HG02610 (cell line): ENCODE data around the gene CBX5.
A peak's percentile ranks its signal among the peaks of the same experiment; 100 is the strongest.
"Not testable (repeated sequence)": the region's sequence is repeated elsewhere in the genome, so short reads cannot be mapped to it uniquely, and the experiment has no call there.

ENCODE experiments used
- ATAC-seq: cut with Tn5 transposase; IDR thresholded peaks from one replicate; pipeline ENCODE4 v1.9.1; 2021; ENCODE audit warnings: mild to moderate bottlenecking, moderate library complexity; ENCODE audit not compliant: unreplicated experiment

CBX5 gene

DNA sequence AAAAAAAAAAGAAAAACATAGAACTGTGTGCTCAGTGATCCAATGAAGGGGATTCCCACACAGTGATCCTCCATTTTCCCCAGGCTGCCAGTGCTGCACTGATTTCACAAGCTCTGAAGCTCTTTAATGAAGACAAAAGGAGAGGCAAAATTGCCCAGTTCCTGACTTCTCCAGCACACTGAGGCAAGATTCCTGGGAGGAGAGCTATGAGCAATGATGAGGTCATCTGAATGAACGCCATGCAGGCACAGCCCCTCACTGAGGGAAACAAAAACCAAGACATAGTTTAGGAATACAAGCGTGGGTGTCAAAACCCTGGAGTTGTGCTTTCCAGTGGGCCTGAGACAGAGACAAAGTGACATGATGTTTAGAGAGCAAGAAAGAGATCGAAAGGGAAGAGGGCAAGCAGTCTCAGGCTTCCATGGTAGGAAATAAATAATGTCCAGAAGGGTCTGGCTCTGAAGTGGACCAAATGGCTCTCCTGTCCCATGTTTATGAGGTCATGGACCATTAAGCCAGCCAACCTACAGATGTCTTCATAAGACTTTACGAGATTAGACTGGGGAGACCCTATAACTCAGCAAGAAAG is 50.2 kb downstream of the CBX5 start:
- ATAC-seq: no peak

DNA sequence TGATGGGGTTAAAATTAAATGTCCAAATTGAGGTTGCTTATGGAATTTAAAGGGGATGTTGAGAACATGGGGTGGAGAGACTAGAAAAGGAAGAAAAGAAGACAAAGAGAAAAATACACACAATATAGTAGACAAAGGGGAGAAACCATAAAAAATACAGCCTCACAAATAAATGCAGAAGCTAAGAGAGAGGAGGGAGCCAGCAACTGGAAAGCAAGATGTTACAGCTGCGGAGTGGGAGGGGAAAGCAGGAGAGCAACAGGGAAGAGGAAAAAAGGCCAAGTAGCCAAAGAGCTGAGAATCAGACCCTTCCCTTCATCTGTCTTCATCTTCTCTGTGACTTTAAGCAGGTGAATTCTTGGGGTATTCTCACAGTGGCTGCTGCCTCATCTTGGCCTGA is 51.5 kb downstream of the CBX5 start:
- ATAC-seq: no peak

DNA sequence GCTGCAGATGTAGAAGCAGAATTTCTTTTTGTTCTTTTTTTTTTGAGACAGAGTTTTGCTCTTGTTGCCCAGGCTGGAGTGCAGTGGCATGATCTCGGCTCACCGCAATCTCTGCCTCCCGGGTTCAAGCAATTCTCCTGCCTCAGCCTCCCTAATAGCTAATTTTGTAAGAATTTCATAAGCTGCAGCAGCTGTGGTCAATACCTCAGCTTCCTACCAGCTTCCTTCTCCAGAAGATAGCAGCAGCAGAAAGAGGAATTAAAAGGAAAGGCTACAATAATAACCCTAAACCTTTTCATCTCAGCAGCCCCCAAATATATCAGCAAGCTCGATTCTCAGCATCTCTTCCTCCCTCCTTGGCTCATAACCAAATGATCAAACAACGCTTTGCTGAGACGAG is 52.0 kb downstream of the CBX5 start:
- not testable (repeated sequence) for ATAC-seq

DNA sequence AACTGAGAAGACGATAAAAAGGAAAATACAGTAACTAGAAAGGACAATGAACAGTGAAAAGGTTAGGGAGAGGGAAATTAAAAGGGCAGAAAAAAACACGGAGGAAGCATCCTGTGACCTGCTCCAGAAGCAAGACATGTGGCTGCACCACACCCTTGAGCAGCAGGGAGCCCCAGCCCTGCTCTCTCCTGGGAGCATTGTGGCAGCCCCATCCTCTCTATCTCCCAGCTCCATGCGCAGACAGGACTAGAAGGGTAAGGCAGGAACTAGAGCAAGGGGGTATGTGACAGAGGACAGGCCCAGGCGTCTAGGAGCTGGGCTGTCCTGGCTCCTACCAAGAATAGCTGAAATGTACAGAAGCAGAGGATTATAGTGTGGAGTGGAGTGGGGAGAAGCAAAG is 52.5 kb downstream of the CBX5 start:
- ATAC-seq: no peak

DNA sequence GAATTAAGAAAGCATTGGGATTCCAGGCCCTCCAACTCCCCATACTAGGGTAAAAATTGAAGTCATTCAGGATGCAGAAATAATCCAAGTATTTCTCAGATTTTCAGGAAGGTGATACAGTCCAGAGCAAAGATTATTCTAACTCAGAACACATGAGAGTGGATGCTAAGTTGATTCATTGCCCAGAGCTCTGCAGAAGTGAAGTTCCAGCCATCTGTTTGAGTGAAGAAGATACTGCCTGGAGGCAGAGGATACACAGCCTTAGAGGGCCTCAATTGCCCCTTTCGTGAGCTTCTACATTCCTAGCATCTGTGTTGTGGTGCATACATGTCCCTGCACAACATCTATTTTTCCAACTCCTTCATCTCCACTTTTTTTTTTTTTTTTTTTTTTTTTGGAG is 54.3 kb downstream of the CBX5 start:
- ATAC-seq: no peak

DNA sequence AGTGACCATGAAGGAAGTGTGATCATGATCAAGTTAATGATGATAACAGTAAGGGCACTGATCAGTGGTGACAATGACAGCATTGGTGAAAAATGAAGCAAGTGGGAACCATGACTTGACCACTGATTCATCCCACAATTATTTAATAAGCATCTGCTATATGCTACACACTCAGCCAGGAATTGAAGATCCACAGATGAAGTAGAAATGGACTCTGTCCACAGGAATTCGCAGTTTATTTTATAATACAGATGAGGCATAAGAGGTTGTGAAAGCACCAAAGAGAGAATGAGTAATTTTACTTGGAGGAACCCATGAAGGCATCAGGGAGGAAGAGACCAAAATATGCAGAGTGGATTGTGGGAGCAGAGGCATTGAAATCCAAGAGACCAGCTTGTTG is 57.3 kb downstream of the CBX5 start:
- ATAC-seq: no peak

DNA sequence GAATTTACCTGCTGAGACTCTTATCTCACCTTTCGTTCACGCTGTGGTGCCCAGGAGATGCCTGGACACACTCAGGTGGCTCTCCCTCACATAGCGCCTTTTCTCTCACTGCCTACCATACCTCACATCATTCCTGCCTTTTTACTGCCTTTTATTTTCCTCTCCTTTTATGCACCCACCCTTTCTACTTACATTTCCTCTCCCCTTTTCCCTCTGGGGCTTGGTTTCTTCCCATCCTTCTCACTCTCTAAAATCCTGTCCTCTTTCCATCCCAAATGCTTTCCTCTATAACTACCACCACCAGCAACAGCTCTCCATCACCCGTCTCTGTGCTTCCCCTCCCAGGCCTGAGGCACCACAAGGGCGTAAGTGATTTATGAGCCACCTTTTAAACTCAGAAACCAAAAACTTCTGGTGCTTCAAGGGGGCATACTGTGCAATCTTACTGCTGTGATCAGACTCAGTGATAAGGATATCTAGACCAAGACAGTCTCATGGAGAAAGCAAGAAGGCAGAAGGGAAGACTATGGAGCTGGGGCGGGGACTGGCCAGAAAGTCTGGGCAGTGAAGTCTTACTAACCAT is 58.4 kb downstream of the CBX5 start:
- no peak for ATAC-seq

DNA sequence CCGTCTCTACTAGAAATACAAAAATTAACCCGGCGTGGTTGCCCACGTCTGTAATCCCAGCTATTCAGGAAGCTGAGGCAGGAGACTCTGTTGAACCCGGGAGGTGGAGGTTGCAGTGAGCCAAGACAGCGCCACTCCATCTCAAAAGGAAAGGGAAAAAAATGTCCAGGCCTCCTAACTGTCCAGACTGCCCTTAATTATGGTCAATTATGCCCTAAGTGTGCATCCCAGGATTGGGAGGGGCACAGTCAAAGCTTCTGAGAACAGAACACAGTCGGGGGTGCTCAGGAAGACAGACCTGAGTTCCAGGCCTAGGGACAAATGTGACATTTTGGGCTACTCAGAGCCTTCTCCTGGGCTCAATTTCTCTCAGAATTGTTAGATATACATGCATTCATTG is 59.4 kb downstream of the CBX5 start:
- no peak for ATAC-seq

DNA sequence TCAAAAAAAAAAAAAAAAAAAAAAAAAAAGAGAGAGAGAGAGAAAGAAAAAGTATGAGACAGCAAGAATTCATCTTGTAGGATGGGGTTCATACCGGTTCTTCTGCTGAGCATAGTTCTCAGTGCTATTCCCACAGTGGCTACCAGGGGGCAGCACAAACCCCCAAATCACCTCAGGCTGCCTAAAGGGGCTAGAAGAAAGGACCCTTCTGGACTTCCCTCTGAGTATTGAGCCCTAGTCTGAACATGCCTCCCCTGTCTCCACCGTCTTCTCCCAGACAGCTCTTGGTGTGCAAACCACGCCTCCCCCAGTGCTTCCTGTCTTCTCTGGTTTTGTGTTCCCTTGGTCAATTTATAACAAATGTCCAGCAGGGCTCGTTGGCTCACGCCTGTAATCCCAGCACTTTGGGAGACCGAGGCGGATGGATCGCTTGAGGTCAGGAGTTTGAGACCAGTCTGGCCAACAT is 59.8 kb downstream of the CBX5 start:
- ATAC-seq: no peak

DNA sequence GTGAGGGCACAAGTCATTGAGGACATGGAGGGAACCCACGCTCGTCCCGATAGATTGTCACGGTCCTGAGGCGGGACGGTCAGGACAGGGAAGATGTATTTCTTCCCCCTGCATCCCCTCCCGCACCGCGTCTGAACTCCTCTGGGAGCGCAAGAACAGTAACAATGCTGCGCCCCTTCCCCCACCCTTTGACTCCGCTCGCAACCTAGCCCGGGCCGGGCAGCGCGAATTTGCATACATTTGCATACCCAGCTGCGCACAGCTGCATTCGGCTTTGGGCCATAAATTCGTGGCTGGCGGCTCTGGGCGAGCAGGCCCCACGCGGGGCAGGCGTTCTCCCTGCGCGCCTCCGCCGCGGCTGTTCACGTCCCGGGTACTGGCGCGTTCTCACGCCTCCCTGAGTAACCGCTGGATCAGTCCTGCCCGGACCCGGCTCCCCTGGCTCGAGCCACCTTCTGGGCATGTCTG is 62.1 kb downstream of the CBX5 start:
- no peak for ATAC-seq

DNA sequence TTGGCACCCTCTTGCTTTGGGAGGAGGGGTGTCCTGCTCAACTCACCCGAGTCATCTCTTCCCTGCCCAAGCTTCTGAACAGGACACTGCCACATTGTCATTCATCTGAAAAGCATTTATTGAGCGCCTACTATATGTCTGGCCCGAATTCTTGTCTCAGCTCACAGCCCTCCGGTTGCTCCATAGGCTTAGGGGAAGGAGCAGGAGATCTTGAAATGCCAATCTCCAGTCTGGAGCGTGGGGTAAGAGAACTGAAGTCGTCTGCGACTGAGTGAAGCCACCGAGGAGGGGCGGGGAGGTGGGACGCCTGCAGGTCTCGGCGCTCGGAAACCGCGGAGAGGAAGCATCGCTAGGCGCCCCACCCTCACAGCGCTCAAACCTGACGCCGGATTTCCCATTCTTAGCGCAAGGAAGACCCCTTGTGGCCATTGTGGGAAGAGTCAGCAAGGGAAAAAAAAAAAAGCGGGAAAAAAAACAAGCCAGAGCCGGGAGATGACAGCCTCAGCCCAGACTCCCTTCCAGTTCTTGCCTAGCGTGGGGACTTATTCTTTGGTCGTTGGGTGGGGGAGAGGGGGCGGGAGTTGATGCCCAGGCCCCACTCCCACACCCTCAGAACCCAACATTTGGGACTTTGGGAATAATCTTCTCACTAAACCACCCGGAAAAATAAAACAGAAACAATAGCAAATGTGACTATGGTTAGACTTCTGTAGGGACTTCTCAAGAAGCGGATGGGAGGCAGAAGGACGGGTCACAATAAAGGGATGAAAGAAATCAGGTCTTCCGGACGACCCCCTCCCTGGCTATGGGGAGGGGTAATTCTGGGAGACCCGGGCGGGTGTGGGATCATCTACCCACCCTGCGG is 62.9 kb downstream of the CBX5 start:
- no peak for ATAC-seq

DNA sequence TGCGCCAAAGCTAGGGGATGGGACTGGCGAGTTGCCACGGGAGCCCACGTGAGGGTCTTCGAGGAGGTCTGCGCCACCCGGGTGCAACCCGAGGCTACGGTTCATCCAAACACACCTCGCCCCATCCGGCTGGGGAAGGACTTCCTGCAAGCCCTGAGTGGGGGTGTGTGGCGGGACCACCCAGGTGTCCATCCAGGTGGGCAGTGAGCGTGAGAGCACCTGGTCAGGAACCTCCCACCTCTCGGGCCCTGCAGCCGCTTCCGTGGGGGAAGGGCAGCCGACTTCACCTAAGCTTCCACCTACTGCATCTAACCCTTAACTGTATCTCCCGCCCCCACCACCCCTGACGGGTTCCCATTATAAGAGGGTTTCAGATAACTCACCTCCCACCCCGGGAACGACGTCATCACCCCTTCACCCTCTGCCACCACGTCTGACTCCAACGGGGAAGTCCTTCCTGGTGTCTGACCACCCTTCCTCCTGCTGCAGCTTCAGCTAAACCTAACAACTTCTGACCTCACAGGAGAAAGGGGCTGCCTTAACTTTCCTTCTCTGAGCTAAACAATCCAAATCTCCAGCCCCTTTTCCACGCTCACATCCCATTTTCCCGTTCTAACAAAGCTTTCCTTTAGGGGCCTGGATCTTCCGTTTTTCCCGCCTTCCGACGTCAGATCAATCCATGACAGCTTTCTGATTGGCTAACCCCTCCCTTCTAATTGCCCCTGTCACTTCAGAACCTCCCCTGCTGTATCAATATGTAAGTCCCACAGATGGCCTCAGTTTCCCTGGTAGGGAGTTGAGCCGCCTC is 63.7 kb downstream of the CBX5 start:
- no peak for ATAC-seq

DNA sequence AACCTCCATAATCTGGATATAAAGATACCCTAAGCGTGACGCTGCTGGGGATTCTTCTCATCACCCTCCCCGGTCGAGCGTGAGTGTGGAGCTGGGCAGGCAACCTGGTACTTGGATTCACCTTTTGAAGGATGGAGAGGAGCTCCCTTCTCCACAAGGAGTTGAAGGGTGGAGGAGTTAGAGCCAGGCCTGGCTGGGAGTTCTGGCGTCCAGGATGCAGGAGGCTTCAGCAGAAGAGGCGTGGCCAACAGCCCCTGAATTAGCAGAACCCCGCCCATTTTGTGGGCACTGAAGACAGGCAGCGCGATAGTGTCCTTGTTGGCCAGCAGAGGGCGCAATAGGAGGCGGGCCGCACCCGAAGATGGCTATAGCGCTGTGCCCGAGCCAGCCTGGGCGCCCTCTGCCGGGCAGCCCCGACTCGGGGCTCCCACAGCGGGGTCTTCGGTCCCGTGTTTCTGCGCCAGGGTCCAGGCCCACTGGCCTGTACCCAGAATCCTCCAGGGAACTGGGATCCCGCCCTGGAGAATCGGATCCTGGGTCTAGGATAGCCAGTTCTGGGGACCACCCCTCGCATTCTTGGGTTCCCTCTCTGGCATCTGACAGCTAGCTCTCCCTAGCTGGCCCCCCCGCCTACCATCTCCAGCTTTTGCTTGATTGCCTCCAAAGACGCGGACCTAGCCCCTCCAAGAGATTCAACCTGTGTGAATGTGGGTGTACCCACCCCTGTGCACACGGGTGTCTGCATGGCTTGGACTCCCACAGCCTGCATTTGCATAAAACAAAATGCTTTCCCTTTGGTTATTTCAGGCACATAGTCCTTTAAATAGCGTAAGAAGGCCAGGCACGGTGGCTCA is 65.1 kb downstream of the CBX5 start:
- peak; percentile 76 for ATAC-seq

DNA sequence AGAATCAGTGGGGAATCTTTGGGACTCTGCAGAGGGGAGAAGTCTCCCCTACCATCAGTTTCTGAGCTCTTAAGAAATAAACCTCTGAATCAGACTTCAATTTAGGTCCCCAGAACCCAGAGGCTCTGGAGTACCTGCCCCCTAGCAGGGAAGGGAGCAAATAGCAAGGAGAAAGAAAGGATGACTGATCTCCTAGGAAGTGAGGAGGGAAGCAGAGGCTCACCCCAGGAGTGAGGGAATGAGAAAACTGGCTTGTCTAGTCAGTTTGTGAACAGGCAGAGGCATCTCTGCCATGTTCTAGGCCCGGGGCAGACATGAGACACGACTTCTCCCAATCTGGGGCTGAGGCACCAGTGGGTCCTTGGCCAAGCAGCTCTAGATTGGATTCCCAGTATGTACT is 66.8 kb downstream of the CBX5 start:
- ATAC-seq: no peak

DNA sequence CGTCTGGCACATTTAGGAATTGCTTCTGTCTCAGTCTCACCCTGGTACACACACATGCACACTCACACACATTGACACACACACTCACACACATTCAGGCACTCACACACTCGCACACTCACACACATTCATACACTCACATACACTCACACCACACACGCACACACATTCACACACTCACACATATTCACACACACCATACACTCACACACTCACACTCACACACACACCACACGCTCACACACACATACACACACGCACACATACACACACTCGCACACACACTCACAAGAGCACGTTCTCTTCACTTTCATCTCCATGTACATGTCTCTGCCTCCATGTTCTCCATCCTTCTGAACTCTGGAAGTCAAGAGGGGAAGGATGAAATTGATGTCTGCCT is 68.0 kb downstream of the CBX5 start:
- no peak for ATAC-seq

DNA sequence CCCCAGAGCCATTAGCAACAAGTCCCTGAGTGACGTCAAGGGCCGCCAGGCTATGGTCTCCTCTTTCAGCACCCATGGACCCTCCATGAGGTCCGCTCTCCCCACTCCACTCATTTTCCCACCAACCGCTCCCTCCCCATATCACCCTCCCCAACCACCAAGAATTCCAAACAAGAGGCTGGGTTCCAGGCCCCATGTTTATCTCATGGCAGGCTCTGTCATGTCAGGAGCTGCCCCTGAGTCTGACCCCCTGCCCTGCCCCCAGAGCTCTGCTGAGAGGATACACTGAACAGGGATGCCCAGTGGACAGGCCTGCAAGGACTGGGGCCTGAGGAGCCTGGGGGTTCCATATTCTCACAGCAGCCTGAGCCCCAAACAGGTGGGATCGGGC is 69.5 kb downstream of the CBX5 start:
- no peak for ATAC-seq

DNA sequence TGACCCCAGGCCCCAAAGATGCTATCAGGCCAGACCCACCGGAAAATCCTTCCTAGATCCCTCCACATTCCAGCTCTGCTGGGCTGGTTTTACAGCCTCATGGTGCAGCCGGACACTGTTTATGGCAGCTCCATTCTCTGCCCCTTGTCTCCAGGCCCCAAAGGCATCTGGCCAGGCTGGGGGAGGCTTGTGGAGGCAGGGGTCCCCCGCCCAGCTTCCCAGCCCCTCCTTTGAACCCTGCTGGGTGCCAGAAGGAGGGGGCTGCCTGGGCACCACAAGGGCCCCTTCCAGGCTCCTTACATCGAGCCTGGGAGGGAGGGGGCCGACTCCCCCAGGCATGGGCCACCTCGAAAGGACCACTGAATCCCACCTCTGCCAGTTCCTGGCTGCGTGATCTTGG is 71.3 kb downstream of the CBX5 start:
- ATAC-seq: no peak

DNA sequence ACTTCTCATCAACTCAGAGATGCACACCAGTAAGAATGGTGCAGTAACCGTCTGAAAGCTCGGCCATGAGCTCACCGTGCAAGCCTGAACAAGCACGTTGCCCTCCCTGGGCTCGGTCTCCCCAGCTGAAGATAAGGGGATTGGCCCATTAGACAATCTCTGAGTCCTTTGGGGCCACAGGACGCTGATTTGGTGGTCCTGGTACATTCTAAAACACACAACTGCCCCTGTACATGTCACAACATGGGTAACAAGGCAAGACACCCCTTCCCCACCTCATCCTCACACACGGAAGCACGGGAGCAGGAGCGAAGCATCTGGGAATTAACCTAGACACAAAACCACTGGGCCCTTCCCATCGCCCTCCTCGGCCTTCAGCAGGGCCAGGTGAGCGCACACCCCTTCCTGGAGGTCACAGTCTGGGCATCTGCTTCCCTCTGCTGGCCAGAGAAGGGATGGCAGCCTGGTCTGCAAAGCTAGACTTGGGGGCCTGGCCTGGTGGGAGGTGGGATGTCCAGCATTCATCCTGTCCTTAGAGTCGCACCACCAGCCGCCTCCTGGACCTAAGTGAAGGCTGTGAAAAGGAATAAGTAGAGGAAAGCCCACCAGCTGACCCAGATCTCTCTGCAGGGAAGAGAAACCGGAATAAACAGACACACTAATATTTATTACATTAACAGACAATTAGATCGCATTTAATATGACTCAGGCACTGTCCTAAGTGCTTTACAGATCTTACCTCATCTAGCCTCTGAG is 72.2 kb downstream of the CBX5 start:
- peak; percentile 52 for ATAC-seq

DNA sequence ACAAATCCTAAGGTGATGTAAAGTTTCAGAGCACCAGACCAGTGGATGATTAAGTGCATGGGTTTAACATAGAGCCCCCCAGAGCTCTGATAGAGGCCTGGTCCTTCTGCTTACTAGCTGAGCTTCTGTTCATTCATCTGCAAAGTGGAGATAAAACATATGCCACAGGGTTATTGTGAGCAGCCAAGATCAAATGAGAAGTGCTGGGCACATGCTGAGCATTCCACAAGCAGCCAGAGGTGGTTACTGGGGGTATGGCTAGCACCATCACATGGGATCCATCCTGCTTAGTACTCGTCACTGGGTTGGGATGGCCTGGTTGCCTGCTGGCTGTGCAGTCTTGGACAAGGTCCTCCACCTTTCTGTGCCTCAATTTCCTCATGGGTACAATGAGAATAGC is 73.1 kb downstream of the CBX5 start:
- ATAC-seq: no peak

DNA sequence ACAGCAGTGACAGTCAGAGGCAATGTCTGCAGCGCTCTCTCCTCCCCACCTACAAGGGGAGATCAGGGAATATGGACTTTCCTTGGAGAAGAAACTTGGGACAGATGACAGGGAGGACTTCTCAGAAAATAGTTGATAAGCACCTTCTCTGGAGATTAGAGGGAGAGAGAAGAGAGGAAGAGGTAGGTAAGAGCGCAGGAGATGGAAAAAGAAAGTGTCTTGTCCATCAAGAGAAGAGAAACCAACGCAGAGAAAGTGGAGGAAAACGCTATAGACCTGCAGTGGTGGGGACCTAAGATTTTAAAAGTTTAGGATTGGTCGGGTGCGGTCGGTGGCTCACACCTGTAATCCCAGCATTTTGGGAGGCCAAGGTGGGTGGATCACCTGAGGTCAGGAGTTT is 75.6 kb downstream of the CBX5 start:
- ATAC-seq: no peak
